SKM-1 treated with dmso at 0.1 percent for 144 hours (cell line): ENCODE measurements around the gene NEK10.
A peak's percentile ranks its signal among the peaks of the same experiment; 100 is the strongest.
"Not testable (repeated sequence)": the region's sequence is repeated elsewhere in the genome, so short reads cannot be mapped to it uniquely, and the experiment has no call there.

Experiments
- DNase-seq: peaks from one replicate; lab custom pipeline; 2025; ENCODE audit not compliant: unreplicated experiment; lab: John Stamatoyannopoulos, UW

The NEK10 gene

DNA sequence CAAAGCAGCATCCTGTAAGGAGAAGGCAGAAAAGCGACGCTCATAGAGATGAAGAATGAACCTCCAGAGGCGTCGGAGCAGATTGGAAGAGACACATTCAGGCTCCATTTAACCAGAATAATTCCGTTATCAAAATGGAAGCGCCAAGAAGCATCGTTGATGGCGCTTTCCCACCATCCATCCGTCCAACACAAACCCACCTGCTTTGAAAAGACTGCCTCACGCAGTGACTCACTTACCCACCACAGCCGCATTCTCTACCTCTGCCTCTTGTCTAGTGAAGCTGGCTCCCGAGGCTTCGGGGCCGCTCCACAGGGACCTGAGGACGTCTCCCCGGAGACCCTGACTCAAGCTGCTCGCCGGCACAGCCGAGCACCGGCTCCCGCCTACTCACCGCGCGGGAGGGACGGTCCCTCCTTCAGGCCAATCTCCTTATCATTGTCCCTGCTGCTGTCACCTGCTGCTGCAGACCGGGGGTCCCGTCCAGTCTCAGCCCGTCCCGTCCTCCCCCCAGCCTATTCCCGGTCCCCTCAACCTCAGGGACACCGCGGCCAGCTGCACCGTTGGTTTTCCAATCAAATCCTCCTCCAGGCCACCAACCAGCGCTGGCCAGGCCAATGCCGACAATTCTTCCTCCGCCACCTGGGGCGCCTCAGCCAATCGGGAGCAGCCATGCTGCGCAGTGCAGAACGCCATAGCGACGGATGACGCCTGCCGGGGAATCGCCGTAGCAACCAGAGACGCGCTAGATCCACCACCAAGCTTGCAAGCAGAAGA lies at the start of gene NEK10:
Gene NEK10 (minus strand): TSS at position 553 of the 777 bp plus-strand sequence. CDS start 16,501 bp downstream, outside the sequence.
- peak; percentile 75 for DNase-seq

DNA sequence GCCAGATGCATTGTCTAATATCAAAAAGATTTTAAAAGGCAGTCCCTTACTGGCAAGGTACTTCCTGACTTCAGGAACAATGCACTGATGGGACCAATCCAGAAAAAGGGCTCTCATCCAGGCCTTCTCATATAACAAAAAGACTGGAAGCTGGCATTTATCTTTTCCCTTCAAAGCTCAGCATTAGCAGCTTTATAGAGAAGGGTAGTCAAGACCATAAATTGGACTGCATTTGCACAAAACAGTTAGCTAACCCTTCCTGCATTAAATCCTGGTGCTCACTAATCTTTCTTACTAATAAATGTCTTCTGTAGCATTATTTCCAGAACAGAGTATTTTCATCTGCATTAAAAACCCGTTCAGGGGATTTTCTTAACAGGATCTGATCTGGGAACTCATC lies 46.0 kb upstream of the NEK10 start:
- no peak for DNase-seq

DNA sequence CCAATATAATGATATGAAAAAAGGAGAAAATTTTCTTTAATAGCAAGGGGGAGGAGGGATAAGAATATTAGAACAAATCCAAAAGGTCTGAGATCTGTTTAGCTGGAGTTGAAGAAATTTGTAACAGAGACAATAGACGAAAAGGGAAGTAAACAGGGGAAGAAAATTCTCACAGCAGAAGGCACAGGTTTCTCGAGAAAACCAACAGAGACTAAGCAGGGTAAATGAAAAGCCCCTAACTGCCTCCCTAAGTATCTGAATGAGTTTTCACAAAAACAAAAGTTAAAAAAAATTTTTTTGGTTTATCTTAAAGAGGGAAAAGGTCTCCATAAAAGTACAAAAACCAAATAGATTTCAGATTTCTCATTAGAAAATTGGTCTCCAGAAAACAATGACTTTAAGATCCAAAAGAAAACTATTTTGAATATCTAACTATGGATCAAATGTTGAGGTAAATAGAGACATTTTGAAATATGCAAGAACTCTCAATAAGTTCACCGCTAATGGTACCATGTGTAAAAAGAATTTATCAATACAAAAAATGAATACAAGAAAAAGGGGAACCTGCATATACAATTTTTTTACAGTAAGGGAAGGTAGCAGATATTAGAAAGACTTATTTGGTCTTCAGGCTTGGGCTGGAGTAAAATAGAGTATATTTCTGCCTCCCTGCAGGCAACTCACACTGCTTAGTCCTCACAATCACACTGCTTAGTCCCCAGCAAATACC lies 23.9 kb upstream of the NEK10 start:
- no peak for DNase-seq

DNA sequence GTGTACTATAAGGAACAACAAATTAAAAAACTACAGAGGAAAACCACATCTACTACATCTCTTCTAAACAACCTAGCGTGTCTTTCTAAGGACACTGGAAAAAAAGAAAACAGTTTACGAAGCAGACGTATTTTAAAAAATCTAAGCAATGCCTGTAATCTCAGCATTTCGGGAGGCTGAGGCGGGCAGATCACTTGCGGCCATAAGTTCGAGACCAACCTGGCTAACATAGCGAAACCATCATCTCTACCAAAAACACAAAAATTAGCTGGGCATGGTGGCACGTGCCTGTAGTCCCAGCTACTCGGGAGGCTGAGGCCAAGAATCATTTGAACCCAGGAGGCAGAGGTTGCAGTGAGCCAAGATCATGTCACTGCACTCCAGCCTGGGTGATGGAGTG lies 23.2 kb upstream of the NEK10 start:
- not testable (repeated sequence) for DNase-seq

GRCh38 chr3:27391796-27392195 lies 22.6 kb upstream of the NEK10 start:
- DNase-seq = no peak

DNA sequence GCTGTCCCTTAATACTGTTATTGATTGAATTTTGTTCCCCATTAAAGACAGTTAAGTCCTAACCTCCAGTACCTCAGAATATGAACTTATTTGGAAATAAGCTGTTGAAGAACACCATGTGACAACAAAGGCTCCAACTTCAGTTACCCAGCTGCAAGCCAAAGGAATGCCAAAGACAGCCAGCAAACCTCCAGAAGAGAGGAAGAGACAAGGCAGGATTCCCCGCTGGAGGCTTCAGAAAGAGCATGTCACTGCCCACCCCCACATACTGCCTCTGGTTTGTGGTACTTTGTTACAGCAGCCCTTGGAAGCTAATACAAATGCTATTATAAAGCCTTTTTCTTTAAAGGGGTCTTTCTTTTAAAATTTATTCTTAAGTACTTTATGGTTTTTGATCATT lies 18.4 kb upstream of the NEK10 start:
- no peak for DNase-seq

DNA sequence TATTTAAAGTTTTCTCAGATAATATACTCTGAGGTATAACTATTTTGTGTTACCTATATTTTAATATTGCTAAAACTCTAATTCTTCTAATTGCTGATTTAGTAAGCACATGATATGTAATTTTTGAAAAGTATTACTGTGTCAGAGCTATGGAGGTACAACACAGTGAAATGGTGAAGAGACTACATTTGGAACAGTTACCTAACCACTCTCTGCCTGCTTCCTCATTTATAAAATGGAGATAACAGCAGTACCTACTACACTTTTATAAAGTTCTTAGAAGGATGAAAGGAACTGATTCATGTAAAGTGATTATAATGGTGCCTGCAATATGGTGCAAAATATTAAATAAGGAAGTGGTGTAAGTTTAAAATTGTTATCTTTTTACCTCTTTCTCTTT lies 16.3 kb upstream of the NEK10 start:
- peak; percentile 15 for DNase-seq

- DNase-seq = no peak
Measured at GRCh38 chr3:27384191-27384590, 15.0 kb upstream of the NEK10 start.

DNA sequence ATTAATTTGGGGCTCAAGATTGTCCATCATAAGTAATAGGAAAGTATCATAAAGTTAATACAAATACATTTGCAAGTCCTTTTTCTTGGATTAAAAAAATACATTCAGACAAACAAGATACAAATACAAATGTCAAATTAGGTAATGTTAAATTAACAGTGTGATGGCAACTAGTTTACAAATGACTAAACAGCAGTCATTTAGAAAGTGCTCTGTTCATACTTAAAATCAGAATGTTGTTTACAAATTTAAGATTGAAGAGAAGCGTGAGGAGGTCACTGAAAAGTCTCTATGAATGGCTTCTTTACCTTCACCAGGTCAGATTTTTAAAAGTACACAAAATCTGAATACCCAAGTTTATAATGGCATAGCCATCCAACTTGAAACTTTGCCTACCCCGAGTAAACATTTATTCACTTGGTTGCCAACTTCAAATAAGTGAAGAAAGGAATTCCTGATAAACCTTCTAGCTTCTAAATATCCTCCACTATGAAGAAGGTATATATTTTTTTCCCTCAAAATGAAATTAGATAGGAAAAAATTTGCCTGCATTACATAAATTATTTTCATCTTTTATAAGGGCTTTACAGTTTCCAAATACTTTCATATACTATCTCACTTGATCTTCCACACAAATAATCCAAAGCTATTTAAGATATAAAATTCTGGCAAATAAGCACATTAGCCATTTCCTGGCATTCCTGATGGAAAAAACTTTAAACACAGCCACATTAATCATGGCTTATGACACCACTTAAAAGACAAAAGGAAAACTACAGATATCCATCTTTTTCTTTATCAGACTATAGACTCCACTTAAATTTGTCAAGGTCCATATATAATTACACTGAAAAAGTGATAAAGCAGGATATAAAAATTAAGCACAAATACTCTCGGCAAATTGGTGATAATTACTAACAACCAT lies 11.5 kb upstream of the NEK10 start:
- DNase-seq = no peak

- no peak for DNase-seq
Measured at GRCh38 chr3:27378331-27378730, 9.1 kb upstream of the NEK10 start.

- DNase-seq = no peak
Measured at GRCh38 chr3:27376109-27376772, 7.1 kb upstream of the NEK10 start.

DNA sequence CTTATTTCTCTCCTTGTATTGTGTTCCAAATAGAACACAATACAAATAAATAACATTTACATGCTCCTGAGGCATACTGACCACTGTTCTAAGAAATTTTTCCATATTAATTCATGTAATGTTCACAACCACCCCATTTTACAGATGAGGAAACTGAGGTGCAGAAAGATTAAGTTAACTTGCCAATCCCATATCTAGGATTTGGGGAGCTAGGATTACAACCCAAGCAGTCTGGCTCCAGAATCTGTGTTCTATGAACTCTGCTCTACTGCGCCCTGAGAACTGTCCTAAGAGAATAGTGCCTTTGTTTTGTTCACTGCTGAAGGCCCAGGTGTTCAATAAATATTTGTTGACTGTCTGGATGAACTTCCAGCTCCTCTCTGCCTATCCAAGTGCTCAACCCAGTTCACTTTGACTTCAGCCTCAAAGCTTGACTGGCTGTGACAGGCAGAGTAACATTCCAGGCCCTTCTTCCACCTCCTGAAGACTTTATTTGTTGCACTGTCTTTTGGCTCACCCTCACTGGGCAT lies 3.1 kb downstream of the NEK10 start:
- DNase-seq = no peak

DNA sequence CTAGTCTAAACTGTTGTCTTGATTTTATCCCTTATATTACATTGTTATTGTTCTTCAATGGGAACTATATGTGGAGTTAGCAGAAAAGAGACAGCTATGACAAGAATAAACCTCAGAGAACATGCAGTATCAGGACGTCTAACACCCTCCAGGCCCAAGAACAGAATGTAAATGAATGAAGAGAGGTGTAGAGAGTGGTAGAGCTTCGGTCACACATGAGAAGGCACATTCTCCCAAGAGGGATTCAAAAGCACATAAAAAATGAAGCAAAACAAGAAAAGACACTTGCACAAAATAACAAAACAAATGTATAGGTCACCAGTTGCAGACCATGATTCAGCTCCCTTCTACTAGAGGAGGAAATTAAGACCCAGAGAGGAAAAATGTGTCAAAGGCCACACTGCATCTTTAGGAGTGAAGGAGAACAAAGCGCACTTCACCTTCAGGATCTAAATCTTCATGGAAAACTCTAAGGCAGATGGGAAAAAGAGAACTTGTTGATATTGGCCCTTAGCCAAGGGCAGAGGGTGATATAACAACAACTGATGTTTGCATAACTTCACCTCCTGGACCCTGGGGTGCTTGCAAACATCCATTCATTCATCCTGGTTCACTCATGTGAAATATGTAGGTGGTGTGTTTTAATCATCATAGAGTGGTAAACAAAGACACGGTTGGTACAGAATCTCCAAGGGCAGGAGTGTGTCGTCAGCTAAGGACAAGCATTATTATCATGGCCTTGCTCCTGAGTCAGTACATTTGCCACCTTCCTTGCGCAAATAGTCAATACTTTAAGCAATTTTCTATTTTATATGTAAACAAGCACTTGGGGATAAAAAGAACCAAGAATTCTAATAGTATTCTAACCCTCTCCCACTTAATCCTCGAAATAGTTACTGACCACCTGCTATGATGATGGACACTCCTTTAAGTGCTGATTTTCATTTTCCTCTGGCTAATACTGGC lies 8.8 kb downstream of the NEK10 start:
- no peak for DNase-seq

GRCh38 chr3:27358372-27358771 lies 10.8 kb downstream of the NEK10 start:
- DNase-seq = no peak

- peak; percentile 64 for DNase-seq
Measured at GRCh38 chr3:27357665-27358258, 11.4 kb downstream of the NEK10 start.

GRCh38 chr3:27356976-27357375 lies 12.2 kb downstream of the NEK10 start:
- DNase-seq = no peak

DNA sequence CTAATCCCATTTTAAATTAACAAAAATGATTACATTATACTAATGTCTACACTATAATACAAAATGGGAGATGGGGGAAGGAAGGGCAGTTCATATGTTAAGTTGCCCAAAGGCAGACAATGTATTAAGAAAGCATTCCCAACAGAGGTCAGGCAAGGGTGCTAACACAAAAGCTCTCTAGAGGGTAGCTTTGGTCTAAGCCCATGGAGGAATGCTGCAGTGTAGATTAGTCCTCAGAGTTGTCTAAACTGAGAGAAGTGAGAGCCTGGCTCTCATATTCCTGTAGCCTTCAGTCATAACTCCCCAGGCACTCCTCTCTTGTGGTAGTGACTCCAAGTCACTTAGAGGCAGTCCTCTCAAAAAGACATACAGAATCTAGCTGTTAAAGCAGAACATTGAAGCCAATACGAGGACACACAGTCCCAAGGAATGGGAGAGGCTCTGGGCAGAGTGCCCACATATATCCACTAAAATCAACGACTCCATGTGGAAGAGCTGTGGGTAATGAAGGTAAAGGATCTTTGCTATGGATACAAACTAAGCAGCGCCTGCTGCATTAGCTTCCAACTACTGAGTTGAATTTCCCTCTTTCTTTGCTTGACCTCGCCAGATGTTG lies 14.5 kb downstream of the NEK10 start:
- no peak for DNase-seq

DNA sequence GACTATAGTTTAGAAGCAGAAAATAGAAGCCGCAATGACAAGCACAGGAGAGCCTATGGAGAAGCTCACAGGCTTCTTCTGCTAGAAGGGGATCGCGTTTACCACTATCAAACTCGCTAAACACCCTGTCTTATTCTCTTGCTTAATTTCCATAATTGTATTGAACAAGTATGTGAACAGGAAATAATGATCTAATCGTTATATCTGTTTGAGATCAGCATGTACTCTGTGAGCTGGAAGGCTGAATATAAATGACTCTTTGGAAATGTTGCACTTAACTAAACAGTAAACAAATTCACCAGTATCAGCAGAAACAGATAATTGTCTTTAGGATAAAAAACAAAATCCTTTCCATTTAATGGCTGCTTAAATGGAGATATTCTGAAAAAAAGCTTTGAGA lies 15.0 kb downstream of the NEK10 start:
- DNase-seq = no peak

GRCh38 chr3:27353221-27353620 lies 16.0 kb downstream of the NEK10 start:
- DNase-seq = no peak
